NK-92 treated with Interleukin-12 subunit alpha and Interleukin-12 subunit beta, amount 100 ng/mL, for 24 hours (cell line): ENCODE data around the gene VPS37B.

Source experiments
- DNase-seq: peaks from one replicate; lab custom pipeline; 2025; lab: John Stamatoyannopoulos, UW

VPS37B gene

DNA sequence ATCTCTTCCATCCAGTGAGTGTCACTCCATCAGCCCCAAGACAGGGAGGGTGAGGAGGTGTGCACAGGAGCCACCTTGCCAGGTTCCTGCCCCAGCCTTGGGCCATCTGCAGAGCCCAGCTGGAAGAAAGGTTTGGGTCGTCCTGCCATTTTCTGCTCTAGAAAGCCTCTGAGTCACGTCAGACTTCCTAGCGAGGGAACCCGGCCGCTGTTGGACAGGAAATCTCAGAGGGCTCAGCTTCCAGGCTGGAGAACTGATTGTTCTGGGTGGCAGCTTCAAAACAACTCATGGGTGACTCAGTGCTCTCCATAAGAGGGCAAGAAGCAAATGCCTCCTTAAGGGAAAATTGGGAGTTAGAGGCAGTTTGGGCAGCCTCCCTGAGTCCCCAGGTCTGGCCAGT lies 44.1 kb downstream of the VPS37B start:
- no peak for DNase-seq

GRCh38 chr12:122850695-122851350 lies 45.1 kb downstream of the VPS37B start:
- DNase-seq, result no peak

DNA sequence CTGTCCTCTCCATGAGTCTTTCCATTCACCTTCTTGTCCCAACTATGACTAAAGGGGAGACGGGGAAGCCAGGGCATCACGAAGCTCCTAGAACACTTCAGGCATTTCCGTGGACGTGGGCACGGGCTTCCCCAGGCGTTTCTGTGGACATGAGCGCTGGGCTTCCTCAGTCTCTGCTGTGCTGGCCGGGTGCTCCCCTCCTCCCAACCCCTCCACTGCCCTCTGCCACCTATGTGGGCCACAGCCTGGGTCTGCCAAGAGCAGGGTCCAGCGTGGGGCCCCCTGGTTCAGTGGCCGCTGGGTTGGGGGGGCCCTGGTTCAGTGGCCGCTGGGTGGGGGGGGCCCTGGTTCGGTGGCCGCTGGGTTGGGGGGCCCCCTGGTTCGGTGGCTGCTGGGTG lies 45.9 kb downstream of the VPS37B start:
- no peak for DNase-seq

DNA sequence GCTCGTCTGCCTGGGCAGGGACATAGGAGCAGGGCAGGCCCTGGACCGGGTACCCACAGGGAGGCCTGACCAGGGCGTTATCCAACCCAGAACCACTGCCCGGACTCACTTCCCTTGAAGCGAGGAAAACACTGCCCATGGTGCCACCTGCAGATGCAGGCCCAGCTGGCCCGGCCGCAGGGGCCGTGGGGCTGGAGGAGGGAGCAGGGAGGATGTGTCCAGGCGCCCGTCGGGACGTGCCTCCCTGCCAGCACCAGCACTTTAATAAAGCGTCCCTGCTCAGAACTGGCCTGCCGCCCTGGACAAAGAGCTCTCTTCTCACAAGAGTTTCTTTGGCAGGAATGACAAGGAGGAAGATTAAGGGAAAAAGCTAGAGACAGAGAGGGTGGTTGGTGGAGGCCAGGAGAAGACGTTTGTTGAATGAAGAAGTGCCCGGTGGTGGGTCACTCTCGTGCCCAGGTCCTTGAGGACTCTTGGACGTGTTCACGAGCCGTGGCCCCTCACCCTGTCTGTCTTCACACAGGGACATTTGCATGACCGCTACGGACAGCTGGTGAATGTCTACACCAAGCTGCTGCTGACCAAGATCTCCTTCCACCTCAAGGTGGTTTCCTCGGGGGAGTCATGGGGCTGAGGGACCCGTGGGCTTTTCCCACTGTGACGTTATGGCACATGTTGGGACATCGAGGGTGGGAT lies 46.4 kb downstream of the VPS37B start:
- DNase-seq, result no peak

DNA sequence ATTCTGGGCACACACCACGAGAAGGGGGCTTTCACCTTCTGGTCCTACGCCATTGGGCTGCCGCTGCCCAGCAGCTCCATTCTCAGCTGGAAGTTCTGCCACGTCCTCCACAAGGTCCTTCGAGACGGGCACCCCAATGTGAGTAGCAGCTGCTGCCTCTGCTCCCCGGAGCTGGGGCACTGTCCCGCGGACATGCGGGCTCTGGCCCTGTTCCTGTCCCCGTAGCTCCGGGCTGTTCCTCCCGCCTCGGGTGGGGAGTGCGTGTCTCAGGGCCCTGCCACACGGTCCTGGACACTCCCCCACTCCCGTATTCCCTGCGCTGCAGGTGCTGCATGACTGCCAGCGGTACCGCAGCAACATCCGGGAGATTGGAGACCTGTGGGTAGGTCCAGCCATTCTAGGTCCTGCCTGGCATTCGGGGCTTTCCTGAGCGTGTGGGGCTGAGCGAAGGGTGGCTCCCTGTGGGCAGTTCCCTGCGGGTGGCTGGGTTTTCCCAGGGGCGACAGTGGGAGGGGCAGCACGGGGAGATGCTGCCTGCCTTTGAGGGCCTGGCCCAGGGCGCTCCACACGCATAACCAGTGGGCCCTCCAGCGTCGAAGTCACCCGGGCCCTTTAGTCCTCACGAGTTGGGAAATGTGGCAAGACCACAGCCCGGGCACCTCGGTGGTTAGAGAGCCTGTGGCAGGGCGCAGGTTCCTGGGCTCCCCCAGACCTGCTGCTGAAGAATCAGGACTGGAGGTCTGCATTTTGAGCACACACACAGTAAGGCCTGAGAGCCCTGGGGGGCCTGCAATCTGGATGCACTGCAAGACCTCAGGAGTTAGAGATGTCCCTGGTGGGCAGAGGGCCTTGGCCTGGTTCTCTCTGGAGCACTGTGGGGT lies 47.2 kb downstream of the VPS37B start:
- no peak for DNase-seq

DNA sequence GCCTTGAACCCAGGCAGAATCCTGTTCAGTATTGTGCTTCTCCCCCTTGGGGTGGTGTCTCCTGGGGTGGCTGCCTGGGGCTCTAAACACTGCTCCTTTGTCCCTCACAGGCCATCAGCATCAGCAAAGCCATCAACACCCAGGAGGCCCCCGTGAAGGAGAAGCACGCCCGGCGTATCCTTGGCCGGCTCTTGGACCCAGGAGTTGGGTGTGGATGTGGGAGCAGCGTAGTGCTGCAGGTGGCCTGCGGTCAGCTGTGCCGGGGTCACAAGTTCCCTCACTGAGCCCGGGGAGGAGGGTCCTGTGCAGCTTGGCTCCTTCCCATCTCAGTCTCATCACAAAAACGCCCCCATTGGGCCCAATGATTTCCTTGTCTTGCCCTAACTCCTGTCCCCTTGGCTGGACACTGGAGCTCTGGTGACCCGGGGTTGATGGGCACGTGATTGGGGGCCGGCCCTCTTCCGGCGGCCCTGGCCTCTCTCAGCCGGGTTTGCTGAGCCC lies 48.0 kb downstream of the VPS37B start:
- DNase-seq, result no peak

- no peak for DNase-seq
Observed at GRCh38 chr12:122847516-122847836, 48.4 kb downstream of the VPS37B start.

GRCh38 chr12:122846622-122847515 lies 49.1 kb downstream of the VPS37B start:
- no peak for DNase-seq

DNA sequence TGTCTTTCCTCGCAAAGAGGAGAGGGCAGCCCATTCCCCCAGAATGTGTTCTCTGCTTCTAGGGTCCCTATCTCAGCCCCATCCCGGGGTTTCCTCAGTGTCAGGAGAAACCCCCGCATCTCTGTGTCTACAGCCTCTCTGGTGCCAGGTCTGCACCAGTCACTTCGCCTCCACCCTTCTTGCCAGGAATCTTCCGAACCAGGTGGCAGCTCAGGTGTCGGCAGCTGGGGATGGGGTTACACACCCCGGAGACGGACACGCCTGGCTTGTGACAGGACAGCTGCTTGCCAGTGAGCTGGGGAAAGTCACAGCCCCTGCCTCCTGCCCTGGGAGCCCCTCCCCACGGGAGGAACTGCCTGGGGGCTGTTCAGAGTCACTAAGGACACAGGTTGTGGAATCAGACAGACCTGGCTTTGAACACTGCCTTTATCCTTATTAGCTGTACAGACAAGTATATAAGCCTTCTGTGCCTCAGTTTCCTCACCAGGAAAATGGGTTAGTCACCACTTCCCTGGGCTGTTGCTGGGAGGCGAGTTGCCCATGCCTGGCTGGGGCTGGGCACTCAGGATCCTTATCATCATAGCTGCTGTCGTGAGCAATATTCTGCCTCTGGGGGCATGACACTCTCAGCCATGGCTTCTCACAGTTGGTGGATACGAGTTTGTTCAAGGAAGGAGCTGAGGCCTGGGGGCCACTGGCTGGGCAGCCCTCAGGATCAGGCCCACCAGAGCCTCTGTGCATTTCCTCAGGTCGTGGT lies 49.9 kb downstream of the VPS37B start:
- DNase-seq, result no peak

DNA sequence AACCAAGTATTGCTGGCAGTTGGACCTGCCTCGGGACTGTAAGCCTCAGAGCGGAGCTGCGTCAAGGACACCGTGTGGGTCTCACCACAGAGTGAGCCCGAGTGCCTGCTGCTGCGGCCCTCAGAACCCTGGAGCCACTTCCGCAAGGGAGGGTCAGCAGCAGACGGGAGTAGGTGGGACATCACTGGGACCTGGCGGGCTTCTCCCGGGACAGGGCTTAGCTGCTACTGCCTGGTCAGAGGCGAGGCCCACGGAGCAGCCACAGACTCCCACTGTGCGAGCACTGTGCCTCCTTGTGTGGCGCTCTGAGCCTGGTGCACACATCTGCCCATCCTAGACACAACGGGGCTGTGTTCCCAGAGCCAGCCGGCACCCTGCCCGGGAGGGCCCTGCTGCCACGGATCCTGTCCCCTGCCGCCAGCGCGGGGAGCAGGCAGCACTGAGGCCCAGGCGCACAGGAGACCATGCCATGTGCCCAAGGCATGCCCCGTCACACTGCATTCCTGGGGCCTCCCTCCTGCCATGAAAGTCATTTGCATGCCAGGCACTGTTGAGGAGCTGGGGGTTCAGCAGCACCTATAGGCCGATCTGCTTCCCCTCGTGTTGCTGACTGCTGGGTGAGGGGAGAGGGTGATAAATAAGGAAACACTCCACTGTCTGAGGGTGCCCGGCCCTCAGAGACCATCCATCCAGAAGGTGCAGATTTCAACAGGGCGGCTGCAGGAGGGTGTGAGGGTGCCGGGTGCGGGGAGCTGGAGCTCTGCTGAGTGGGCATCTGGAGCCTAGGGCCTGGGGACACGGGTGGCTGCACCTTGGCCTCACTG lies 50.7 kb downstream of the VPS37B start:
- DNase-seq, result no peak

- no peak for DNase-seq
Observed at GRCh38 chr12:122844366-122844971, 51.5 kb downstream of the VPS37B start.

GRCh38 chr12:122843455-122843854 lies 52.5 kb downstream of the VPS37B start:
- DNase-seq, result no peak

DNA sequence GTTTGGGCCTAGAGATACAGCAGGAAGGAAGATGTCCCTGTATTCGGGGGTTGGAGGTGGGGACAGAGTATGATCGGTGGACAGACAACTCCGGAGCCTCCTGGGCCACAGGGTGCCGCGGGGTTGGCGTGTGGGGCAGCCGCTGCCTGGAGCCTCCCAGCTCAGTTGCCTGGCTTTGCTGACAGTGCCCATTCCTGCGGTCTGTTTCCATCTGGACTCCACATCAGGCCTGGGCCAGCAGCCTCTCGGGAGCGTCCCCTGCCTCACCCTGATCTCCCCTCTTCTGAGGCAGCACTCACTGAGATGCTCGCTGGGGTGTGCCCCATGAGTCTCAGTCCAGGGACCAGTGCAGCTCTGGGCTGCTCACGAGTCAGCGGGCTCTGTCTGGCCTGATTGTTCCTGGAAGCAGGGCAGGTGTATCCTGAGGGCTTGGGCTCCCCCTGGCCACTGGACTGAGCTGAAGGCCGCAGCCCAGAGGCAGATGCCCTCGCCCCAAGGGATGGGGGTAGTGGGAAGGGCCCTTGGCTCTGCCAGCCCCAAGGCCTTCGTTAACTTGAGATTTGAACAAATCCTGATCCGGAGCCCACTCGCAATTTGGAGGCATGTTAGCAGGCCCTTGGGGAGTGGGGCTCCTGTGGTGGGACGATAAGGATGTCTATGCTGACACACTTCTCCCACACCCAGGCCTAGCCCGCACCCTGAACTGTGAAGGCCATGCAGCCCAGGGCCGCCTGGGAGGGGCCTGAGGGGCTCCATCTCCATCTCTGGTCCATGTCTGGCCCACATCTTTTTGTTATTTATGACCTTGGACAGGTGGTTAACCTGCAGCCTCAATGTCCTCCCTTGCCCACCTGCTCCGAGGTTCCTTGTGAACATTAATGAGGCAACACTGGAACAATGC lies 53.2 kb downstream of the VPS37B start:
- no peak for DNase-seq

DNA sequence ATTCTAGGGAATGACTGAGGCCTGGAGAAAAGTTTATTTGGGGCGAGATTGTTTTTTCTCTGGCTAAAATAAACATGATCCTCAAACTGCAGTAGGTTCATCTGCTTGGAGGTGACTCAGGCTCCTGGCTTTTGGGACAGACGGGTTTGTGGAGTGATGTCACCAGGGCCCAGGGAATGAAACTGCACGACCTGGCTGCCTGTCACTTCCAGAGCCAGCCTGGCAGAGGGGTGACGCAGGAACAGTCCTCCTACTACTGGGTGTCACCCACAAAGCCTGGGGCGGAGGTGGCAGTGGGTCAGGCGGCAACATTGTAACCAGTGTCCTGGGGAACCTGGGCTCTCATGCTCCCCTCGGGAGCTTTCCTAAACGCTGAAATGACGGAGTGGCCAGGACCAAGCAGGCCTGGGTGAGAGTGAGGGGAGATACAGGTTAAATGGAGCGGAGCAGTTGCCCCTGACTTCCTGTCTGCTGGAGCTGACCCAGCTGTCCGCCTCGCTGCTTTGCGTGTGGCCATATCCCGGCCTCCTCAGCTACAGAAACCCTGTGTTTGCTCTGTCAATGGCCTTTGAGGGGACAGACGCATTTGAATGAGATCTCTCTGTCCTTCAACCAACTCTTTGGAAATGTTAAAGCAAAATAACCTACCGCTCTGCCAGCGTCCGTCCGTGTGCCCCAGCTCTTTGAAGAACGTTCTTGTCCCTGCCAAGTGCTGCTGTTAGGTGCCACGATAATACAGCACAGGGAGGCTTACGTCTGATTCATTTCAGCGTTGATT lies 54.2 kb downstream of the VPS37B start:
- no peak for DNase-seq

DNA sequence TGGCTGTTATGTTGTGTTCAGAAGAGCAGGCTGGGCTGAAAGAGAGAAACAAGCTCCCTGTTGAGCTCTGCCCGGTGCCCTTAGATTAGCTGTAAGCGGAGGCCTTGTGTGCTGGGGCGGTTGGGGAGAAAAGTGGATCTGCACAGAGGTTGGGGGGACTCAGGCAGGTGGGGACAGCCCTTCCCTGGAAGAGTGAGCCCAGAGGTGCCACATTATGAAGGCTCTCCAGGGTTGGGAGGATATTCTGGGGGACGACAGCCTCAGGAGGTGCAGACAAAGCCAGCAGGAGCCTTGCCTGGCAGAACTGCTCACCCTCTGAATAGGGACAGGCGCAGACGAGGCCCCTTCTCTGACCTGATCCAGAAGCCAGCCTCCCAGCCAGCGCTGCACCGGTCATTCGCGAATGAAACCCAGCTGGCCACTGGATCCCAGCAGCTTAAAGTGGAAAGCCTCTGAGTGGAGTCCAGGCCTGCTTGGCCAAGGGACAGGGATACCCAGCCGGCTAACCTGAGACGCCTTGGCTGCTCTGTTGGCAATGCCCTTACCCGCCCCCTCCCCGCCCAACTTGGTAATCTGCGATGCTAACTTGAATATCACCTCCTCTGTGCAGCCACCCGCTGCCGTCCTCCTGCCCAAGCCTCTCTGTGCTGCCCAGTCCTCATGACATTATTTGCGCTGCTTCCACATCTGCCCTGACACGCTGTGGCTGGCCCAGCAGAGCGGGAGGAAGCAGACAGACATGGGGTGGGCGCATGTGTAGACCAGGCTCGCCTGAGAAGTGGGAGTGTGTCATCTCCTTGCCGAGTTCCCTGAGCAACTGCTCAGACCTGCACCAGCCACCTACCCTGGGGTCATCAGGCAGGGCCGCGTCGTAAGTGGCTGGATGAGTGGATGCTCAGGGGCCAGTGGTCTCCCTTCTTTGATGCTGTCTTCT lies 55.1 kb downstream of the VPS37B start:
- no peak for DNase-seq

- DNase-seq, result no peak
Observed at GRCh38 chr12:122839907-122840554, 55.9 kb downstream of the VPS37B start.
